T-cell (primary cell): ENCODE measurements around the gene SPPL3. TPM values are rescaled to one million over a fixed set of nuclear protein-coding genes. Genes with fewer than 3 reads are reported as not detected.
A peak's percentile ranks its signal among the peaks of the same experiment; 100 is the strongest.

Experiments used
- ATAC-seq, 4 experiments: fragments of 200-7000 bp in 3 of 4; fragments of 150-1000 bp in 1 of 4; cut with Tn5 transposase; replicated peaks in 1 of 4; 1 replicate in 3 of 4; 2 replicates in 1 of 4; pipeline ENCODE4 v1.10.0; 2021; ENCODE audit warnings: moderate library complexity in 3 of 4, mild to moderate bottlenecking in 2 of 4, moderate number of reproducible peaks in 1 of 4
- CTCF ChIA-PET, 2 donors: fragments of 300-600 bp; sonication (Branson Sonifier 250); formaldehyde crosslinking; loops; one replicate each; lab custom pipeline; 2022; ENCODE audit warnings: antibody characterized with exemption in 2 of 2; lab: Charles Lee
- POLR2A ChIA-PET, 2 donors: fragments of 300-600 bp; sonication (Branson Sonifier 250); formaldehyde crosslinking; loops; one replicate each; lab custom pipeline; 2022; ENCODE audit warnings: antibody characterized with exemption in 2 of 2; lab: Charles Lee
- DNase-seq, 35 experiments: peaks; one replicate each; pipeline versions ENCODE4 v3.0.0 to v3.0.0-alpha.2; 2013 to 2023
- H3K27ac ChIP-seq: one replicate; pipeline ENCODE4 v1.5.1; 2013; ENCODE audit warnings: low read length
- H3K27me3 ChIP-seq, 2 experiments: replicated peaks in 1 of 2; 1 replicate in 1 of 2; 2 replicates in 1 of 2; pipeline versions ENCODE4 v1.6.1 to v1.7.0; 2013; ENCODE audit warnings: low read length in 1 of 2, mixed read lengths in 1 of 2; ENCODE audit not compliant: control insufficient read depth in 2 of 2, insufficient read depth in 2 of 2; ENCODE audit errors: extremely low read depth in 1 of 2
- H3K36me3 ChIP-seq, 2 donors: 1 replicate in 1 of 2; 2 replicates in 1 of 2; pipeline versions ENCODE4 v1.6.1 to v1.7.0; 2013; ENCODE audit warnings: low read length in 1 of 2; ENCODE audit not compliant: control insufficient read depth in 2 of 2, insufficient read depth in 1 of 2; ENCODE audit errors: extremely low read depth in 1 of 2
- H3K4me1 ChIP-seq, 2 experiments: 1 replicate in 1 of 2; 2 replicates in 1 of 2; pipeline versions ENCODE4 v1.6.1 to v1.7.0; 2013; ENCODE audit warnings: low read length in 2 of 2, mixed read lengths in 1 of 2; ENCODE audit not compliant: insufficient read depth in 2 of 2, control insufficient read depth in 1 of 2; ENCODE audit errors: extremely low read depth in 1 of 2
- H3K4me3 ChIP-seq, 2 donors: 1 replicate in 1 of 2; 2 replicates in 1 of 2; pipeline versions ENCODE4 v1.5.1 to v1.7.0; 2013; ENCODE audit warnings: mild to moderate bottlenecking in 2 of 2, low read length in 1 of 2, moderate library complexity in 1 of 2; ENCODE audit not compliant: control insufficient read depth in 1 of 2; ENCODE audit errors: extremely low read depth in 1 of 2
- H3K9me3 ChIP-seq: 2 replicates; pipeline ENCODE4 v1.7.0; 2013
- H3K27ac Mint-ChIP-seq, 2 donors: one replicate each; pipeline ENCODE4 v1.8.0; 2020 to 2021; ENCODE audit warnings: mild to moderate bottlenecking in 2 of 2, mixed read lengths in 2 of 2
- H3K27me3 Mint-ChIP-seq, 2 donors: one replicate each; pipeline ENCODE4 v1.8.0; 2021 to 2022; ENCODE audit warnings: mixed read lengths in 2 of 2
- H3K36me3 Mint-ChIP-seq: one replicate; pipeline ENCODE4 v1.8.0; 2021; ENCODE audit warnings: mixed read lengths
- H3K4me1 Mint-ChIP-seq, 3 donors: one replicate each; pipeline ENCODE4 v1.8.0; 2020 to 2022; ENCODE audit warnings: mixed read lengths in 3 of 3, mild to moderate bottlenecking in 1 of 3
- H3K4me3 Mint-ChIP-seq, 3 donors: one replicate each; pipeline ENCODE4 v1.8.0; 2020 to 2022; ENCODE audit warnings: mild to moderate bottlenecking in 3 of 3, mixed read lengths in 3 of 3, moderate library complexity in 3 of 3
- H3K9me3 Mint-ChIP-seq, 3 donors: one replicate each; pipeline ENCODE4 v1.8.0; 2020 to 2022; ENCODE audit warnings: mixed read lengths in 3 of 3
- WGBS: methylation state at CpG from one replicate; pipeline ENCODE4 v1.1.5; 2013; ENCODE audit warnings: missing lambda C conversion rate; ENCODE audit not compliant: insufficient coverage; 5-methylcytosine and 5-hydroxymethylcytosine counted together
- total RNA-seq, 35 experiments: library from RNA in 6 of 35; stranded (reverse) in 6 of 35; fragments of 120-200 nt in 1 of 35; gene quantifications; one replicate each; pipeline versions ENCODE4 v1.2.1 to v1.2.4 and lab custom pipeline; 2013 to 2026

SPPL3 gene
- total RNA-seq, 5 donors from 2014 or later (not counting 1 experiment from before 2014, with no cell fraction given), result 36.5 to 46.6 (median 41.8) TPM

- H3K36me3 ChIP-seq, result peaks cover 8 to 36% of the 10 kb centered on the region in 2 donors
- peaks cover 0 to 22% of the 10 kb centered on the region in 2 experiments for H3K4me1 ChIP-seq
- H3K4me3 ChIP-seq, result peak overlapping the region; percentile 67 to 68
- Mint-ChIP-seq H3K4me3 (peak overlapping the region; percentile 87 to 90 (median 88)), H3K27ac (peak overlapping the region in 1 of 2 donors; percentile 48), H3K9me3 (no peaks in the 10 kb centered on the region), H3K36me3 (peaks cover 34% of the 10 kb centered on the region), H3K27me3 (no peaks in the 10 kb centered on the region), H3K4me1 (peaks cover 19 to 25% (median 23%) of the 10 kb centered on the region in 3 donors)
- ATAC-seq (peak in 1 of 4 experiments; percentile 1), DNase-seq (no peak)
- POLR2A ChIA-PET, result interaction anchor here in 1 of 2 donors (0.6 kb wide), 1 partner anchor 14 kb away, joined by 3 read pairs; no protein-coding TSS in a partner anchor
- WGBS, result 49% methylated on average over 10 of the region's 14 CpGs
- no peaks in the 10 kb centered on the region for H3K27me3 ChIP-seq
- no peaks in the 10 kb centered on the region for H3K9me3 ChIP-seq
- no peak overlapping the region for H3K27ac ChIP-seq
- CTCF ChIA-PET, result interaction anchor here in 1 of 2 donors (0.6 to 0.7 kb wide), 3 partner anchors 75 to 1427 kb away, joined by 3 to 5 read pairs (median 3); partner anchors contain the start of gene CABP1
Observed at GRCh38 chr12:120725151-120725658, 179.0 kb downstream of the SPPL3 start.

- CTCF ChIA-PET, result interaction anchor here in 1 of 2 donors (0.6 to 0.7 kb wide), 2 partner anchors 84 to 1427 kb away, joined by 3 to 5 read pairs; partner anchors contain the start of gene CABP1
- peaks cover 0 to 22% of the 10 kb centered on the region in 2 experiments for H3K4me1 ChIP-seq
- H3K4me3 ChIP-seq, result no peak overlapping the region
- peaks cover 35% of the 10 kb centered on the region for H3K36me3 Mint-ChIP-seq
- POLR2A ChIA-PET, result interaction anchor here in 1 of 2 donors (0.6 kb wide), 1 partner anchor 13 kb away, joined by 3 read pairs; no protein-coding TSS in a partner anchor
- no peaks in the 10 kb centered on the region for H3K9me3 Mint-ChIP-seq
- H3K4me3 Mint-ChIP-seq, result peak overlapping the region; percentile 87 to 90 (median 88)
- no peaks in the 10 kb centered on the region for H3K9me3 ChIP-seq
- WGBS, result 89% methylated on average over 4 of the region's 5 CpGs
- no peaks in the 10 kb centered on the region for H3K27me3 Mint-ChIP-seq
- ATAC-seq (no peak), DNase-seq (no peak)
- H3K27ac ChIP-seq, result no peak overlapping the region
- H3K4me1 Mint-ChIP-seq, result peaks cover 19 to 25% (median 23%) of the 10 kb centered on the region in 3 donors
- no peaks in the 10 kb centered on the region for H3K27me3 ChIP-seq
- peaks cover 12 to 40% of the 10 kb centered on the region in 2 donors for H3K36me3 ChIP-seq
- H3K27ac Mint-ChIP-seq, result no peak overlapping the region
Observed at GRCh38 chr12:120724720-120725119, 179.4 kb downstream of the SPPL3 start.

DNA sequence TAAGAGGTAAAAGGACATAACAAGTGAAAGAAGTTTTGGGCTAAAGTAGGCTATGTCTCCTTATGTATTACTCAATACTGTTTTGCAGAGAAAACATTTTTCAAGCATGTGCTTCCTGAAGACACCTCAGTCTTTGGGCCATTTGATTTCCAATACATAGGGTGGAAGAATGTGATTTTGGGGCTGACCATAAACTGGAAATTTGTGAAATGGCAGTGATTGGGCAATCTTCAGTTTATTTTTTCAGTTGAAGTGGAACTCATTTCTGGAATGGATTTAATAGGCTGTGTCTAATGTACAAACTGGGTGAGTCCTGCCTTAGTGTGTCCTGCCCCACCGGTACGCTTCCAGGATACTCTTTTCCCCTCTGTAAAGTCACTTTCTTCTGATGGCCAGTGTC, 181.4 kb downstream of the SPPL3 start:
- CTCF ChIA-PET, result no interaction called here
- POLR2A ChIA-PET, result interaction anchor here in 1 of 2 donors (0.6 kb wide), 1 partner anchor 236 kb away, joined by 8 read pairs; no protein-coding TSS in a partner anchor
- no peak overlapping the region for H3K27ac Mint-ChIP-seq
- no peaks in the 10 kb centered on the region for H3K27me3 ChIP-seq
- H3K9me3 ChIP-seq, result no peaks in the 10 kb centered on the region
- DNase-seq, result no peak
- peaks cover 0 to 22% of the 10 kb centered on the region in 2 experiments for H3K4me1 ChIP-seq
- H3K27me3 Mint-ChIP-seq, result no peaks in the 10 kb centered on the region
- peaks cover 19 to 34% (median 27%) of the 10 kb centered on the region in 3 donors for H3K4me1 Mint-ChIP-seq
- H3K4me3 ChIP-seq, result no peak overlapping the region
- no peaks in the 10 kb centered on the region for H3K9me3 Mint-ChIP-seq
- no peak overlapping the region for H3K27ac ChIP-seq
- no peak for ATAC-seq
- peaks cover 17 to 53% of the 10 kb centered on the region in 2 donors for H3K36me3 ChIP-seq
- peaks cover 48% of the 10 kb centered on the region for H3K36me3 Mint-ChIP-seq
- H3K4me3 Mint-ChIP-seq, result no peak overlapping the region
- WGBS, result 100% methylated on average over 1 of the region's 2 CpGs

GRCh38 chr12:120721866-120722265, 182.3 kb downstream of the SPPL3 start:
- ChIA-PET CTCF (no interaction called here), POLR2A (no interaction called here)
- Histone ChIP-seq H3K27ac (no peak overlapping the region), H3K4me3 (no peak overlapping the region), H3K9me3 (no peaks in the 10 kb centered on the region), H3K27me3 (no peaks in the 10 kb centered on the region), H3K4me1 (peaks cover 0 to 19% of the 10 kb centered on the region in 2 experiments), H3K36me3 (peaks cover 20 to 56% of the 10 kb centered on the region in 2 donors)
- no peaks in the 10 kb centered on the region for H3K9me3 Mint-ChIP-seq
- H3K27me3 Mint-ChIP-seq, result no peaks in the 10 kb centered on the region
- ATAC-seq (no peak), DNase-seq (no peak)
- no peak overlapping the region for H3K27ac Mint-ChIP-seq
- peaks cover 52% of the 10 kb centered on the region for H3K36me3 Mint-ChIP-seq
- WGBS, result 100% methylated on average over 2 of the region's 3 CpGs
- H3K4me3 Mint-ChIP-seq, result no peak overlapping the region
- H3K4me1 Mint-ChIP-seq, result peaks cover 19 to 33% (median 26%) of the 10 kb centered on the region in 3 donors

GRCh38 chr12:120720987-120721801, 183.0 kb downstream of the SPPL3 start:
- Histone ChIP-seq H3K4me1 (peaks cover 0 to 13% of the 10 kb centered on the region in 2 experiments), H3K36me3 (peaks cover 22 to 63% of the 10 kb centered on the region in 2 donors), H3K27ac (no peak overlapping the region), H3K27me3 (no peaks in the 10 kb centered on the region), H3K9me3 (no peaks in the 10 kb centered on the region), H3K4me3 (no peak overlapping the region)
- ATAC-seq, result no peak
- Mint-ChIP-seq H3K4me1 (peaks cover 14 to 26% (median 22%) of the 10 kb centered on the region in 3 donors), H3K27me3 (no peaks in the 10 kb centered on the region), H3K36me3 (peaks cover 59% of the 10 kb centered on the region), H3K4me3 (no peak overlapping the region), H3K27ac (no peak overlapping the region), H3K9me3 (no peaks in the 10 kb centered on the region)
- ChIA-PET CTCF (no interaction called here), POLR2A (no interaction called here)
- 86% methylated on average over 7 of the region's 10 CpGs for WGBS
- DNase-seq, result no peak

GRCh38 chr12:120720234-120720986, 183.7 kb downstream of the SPPL3 start:
- H3K4me3 ChIP-seq, result no peak overlapping the region
- ATAC-seq, result no peak
- no peaks in the 10 kb centered on the region for H3K27me3 ChIP-seq
- DNase-seq, result no peak
- Mint-ChIP-seq H3K36me3 (peaks cover 59% of the 10 kb centered on the region), H3K9me3 (no peaks in the 10 kb centered on the region), H3K27me3 (no peaks in the 10 kb centered on the region), H3K4me1 (peaks cover 10 to 22% (median 20%) of the 10 kb centered on the region in 3 donors), H3K27ac (no peak overlapping the region), H3K4me3 (no peak overlapping the region)
- H3K27ac ChIP-seq, result no peak overlapping the region
- CTCF ChIA-PET, result interaction anchor here in 1 of 2 donors (0.5 kb wide), 1 partner anchor 153 kb away, joined by 3 read pairs; no protein-coding TSS in a partner anchor
- peaks cover 0 to 8% of the 10 kb centered on the region in 2 experiments for H3K4me1 ChIP-seq
- H3K9me3 ChIP-seq, result no peaks in the 10 kb centered on the region
- WGBS, result 92% methylated on average over 2 of the region's 7 CpGs
- POLR2A ChIA-PET, result no interaction called here
- peaks cover 22 to 66% of the 10 kb centered on the region in 2 donors for H3K36me3 ChIP-seq
